PC-3 (cell line): ENCODE results near the gene SDF2.

Source experiments
- CTCF ChIP-seq: fragments of 300-600 bp; sonication (generic); conservative IDR thresholded peaks from 2 replicates; pipeline ENCODE4 v1.5.1; 2017; ENCODE audit warnings: antibody characterized with exemption, low read depth, mild to moderate bottlenecking, low read length
- EZH2 ChIP-seq: fragments of 300-600 bp; sonication (generic); IDR thresholded peaks from one replicate; pipeline ENCODE4 v1.6.1; 2017; ENCODE audit warnings: antibody characterized with exemption, mild to moderate bottlenecking, low read length; ENCODE audit not compliant: unreplicated experiment
- EZH2phosphoT487 ChIP-seq: fragments of 300-600 bp; sonication (generic); IDR thresholded peaks from 2 replicates; pipeline ENCODE4 v1.6.1; 2018; ENCODE audit warnings: mild to moderate bottlenecking, antibody characterized with exemption, low read length, borderline replicate concordance

- TF ChIP-seq EZH2 (no peak), CTCF (no peak), EZH2phosphoT487 (no peak)
Observed at GRCh38 chr17:28646039-28646754, 15.5 kb downstream of the SDF2 start.
